Measurements from ENCODE around the gene CACNA2D1. TPM values are rescaled to one million over a fixed set of nuclear protein-coding genes. Genes with fewer than 3 reads are reported as not detected.

Gene CACNA2D1
- total RNA-seq, 1 experiment from 2014 or later, result 9.8 TPM

GRCh38 chr7:82395147-82395546 lies 48.4 kb downstream of the CACNA2D1 start:
- no peaks in the 10 kb centered on the region for H3K36me3 ChIP-seq (ENCODE audit: control insufficient read depth, insufficient read depth, low read length)
- BruUV-seq (replicated peaks), result no TSS peak

GRCh38 chr7:82393840-82394220 lies 49.7 kb downstream of the CACNA2D1 start:
- ATAC-seq, result no peak
- BruUV-seq (replicated peaks), result no TSS peak
- no peak for TF ChIP-seq TCF7L2 (IDR thresholded peaks at IDR 0.05; ENCODE audit: low read depth, low read length)
- no peak for TF ChIP-seq REST (IDR thresholded peaks at IDR 0.05; ENCODE audit: insufficient read depth in 1 of 2, low read depth in 2 of 2, low read length in 1 of 2)
- no peak for TF ChIP-seq POLR2AphosphoS5 (IDR thresholded peaks at IDR 0.05; ENCODE audit: low read depth, low read length)
- no peak for TF ChIP-seq CTCF (IDR thresholded peaks at IDR 0.05)
- TF ChIP-seq SIN3A (IDR thresholded peaks at IDR 0.05; ENCODE audit: borderline replicate concordance, insufficient read depth, low read depth, low read length), result no peak

More at GRCh38 chr7:82395147-82395546, 48.4 kb downstream of the CACNA2D1 start:
- DNase-seq (ENCODE audit: low read depth, low spot score), result no peak
- TF ChIP-seq REST (IDR thresholded peaks at IDR 0.05; ENCODE audit: insufficient read depth in 1 of 2, low read depth in 2 of 2, low read length in 1 of 2) (no peak), SIN3A (IDR thresholded peaks at IDR 0.05; ENCODE audit: borderline replicate concordance, insufficient read depth, low read depth, low read length) (no peak), POLR2AphosphoS5 (IDR thresholded peaks at IDR 0.05; ENCODE audit: low read depth, low read length) (no peak), TCF7L2 (IDR thresholded peaks at IDR 0.05; ENCODE audit: low read depth, low read length) (no peak), CTCF (IDR thresholded peaks at IDR 0.05) (no peak)
- Histone ChIP-seq H3K4me1 (ENCODE audit: control insufficient read depth, insufficient read depth, low read length) (no peaks in the 10 kb centered on the region), H3K27me3 (ENCODE audit: control insufficient read depth, insufficient read depth, low read length) (peaks cover 2% of the 10 kb centered on the region; the same call in 1 of the 2 replicates), H3K9me3 (ENCODE audit: control insufficient read depth, insufficient read depth, low read depth, low read length) (no peaks in the 10 kb centered on the region), H3K4me3 (ENCODE audit: low read depth in 2 of 2, low read length in 2 of 2) (no peak overlapping the region), H3K27ac (ENCODE audit: low read length) (no peak overlapping the region)
- CTCF ChIA-PET, result no interaction called here
- ATAC-seq, result no peak
- POLR2A ChIA-PET, result no interaction called here
- in situ Hi-C loops (cut with HindIII; ENCODE audit: low pct_unique_long_range_greater_than_20kb, low sequenced_read_pairs) (no loop called here), intact Hi-C loops (cut with micrococcal nuclease; ENCODE audit: unreplicated experiment) (no loop called here)

More at GRCh38 chr7:82393840-82394220, 49.7 kb downstream of the CACNA2D1 start:
- ChIA-PET CTCF (no interaction called here), POLR2A (no interaction called here)
- Histone ChIP-seq H3K36me3 (ENCODE audit: control insufficient read depth, insufficient read depth, low read length) (no peaks in the 10 kb centered on the region), H3K9me3 (ENCODE audit: control insufficient read depth, insufficient read depth, low read depth, low read length) (no peaks in the 10 kb centered on the region), H3K4me3 (ENCODE audit: low read depth in 2 of 2, low read length in 2 of 2) (no peak overlapping the region), H3K27ac (ENCODE audit: low read length) (no peak overlapping the region), H3K4me1 (ENCODE audit: control insufficient read depth, insufficient read depth, low read length) (no peaks in the 10 kb centered on the region), H3K27me3 (ENCODE audit: control insufficient read depth, insufficient read depth, low read length) (peaks cover 2% of the 10 kb centered on the region; the same call in 1 of the 2 replicates)
- in situ Hi-C loops (cut with HindIII; ENCODE audit: low pct_unique_long_range_greater_than_20kb, low sequenced_read_pairs), result no loop called here
- intact Hi-C loops (cut with micrococcal nuclease; ENCODE audit: unreplicated experiment), result no loop called here
- DNase-seq (ENCODE audit: low read depth, low spot score), result no peak
